ENCODE data around the gene PAK1.
"Not testable (repeated sequence)": the region's sequence is repeated elsewhere in the genome, so short reads cannot be mapped to it uniquely, and the experiment has no call there.

The PAK1 gene

GRCh38 chr11:77303328-77303727 lies 170.6 kb downstream of the PAK1 start:
- no peak for DNase-seq (ENCODE audit: low spot score)

- DNase-seq (ENCODE audit: low spot score): no peak
Measured at GRCh38 chr11:77302752-77303151, 171.1 kb downstream of the PAK1 start.

GRCh38 chr11:77301510-77301909 lies 172.4 kb downstream of the PAK1 start, which contains the start of gene GDPD4:
GDPD4 (minus strand) TSS chr11:77301686; CDS start chr11:77285137, 16,549 bp downstream.
- DNase-seq (ENCODE audit: low spot score): no peak

GRCh38 chr11:77300695-77301094 lies 173.2 kb downstream of the PAK1 start:
- DNase-seq (ENCODE audit: low spot score): no peak

GRCh38 chr11:77300028-77300427 lies 173.9 kb downstream of the PAK1 start:
- not testable (repeated sequence) for DNase-seq (ENCODE audit: low spot score)

- no peak for DNase-seq (ENCODE audit: low spot score)
Measured at GRCh38 chr11:77299528-77299993, 174.3 kb downstream of the PAK1 start.

- no peak for DNase-seq (ENCODE audit: low spot score)
Measured at GRCh38 chr11:77294040-77294439, 179.9 kb downstream of the PAK1 start.

DNA sequence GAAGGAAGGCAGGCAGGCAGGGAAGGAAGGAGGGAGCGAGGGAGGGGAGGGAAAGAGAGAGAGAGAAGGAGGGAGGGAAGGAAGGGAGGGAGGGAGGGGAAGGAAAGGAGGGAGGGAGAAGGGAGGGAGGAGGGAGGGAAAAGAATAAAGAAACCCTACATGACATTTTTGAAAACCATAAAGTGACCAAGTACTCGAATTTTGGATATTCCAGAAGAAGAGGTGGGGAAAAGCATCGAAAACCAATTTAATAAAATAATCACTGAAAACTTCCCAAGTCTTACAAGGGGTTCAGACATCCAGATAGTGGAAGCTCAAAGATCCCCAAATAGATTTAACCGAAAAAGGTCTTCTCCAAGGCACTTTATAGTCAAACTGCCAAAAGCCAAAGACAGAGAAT lies 184.2 kb downstream of the PAK1 start:
- DNase-seq (ENCODE audit: low spot score): no peak

GRCh38 chr11:77287615-77288273 lies 186.2 kb downstream of the PAK1 start:
- no peak for DNase-seq (ENCODE audit: low spot score)

GRCh38 chr11:77287136-77287535 lies 186.8 kb downstream of the PAK1 start:
- no peak for DNase-seq (ENCODE audit: low spot score)

GRCh38 chr11:77284476-77285468 lies 189.1 kb downstream of the PAK1 start:
- DNase-seq (ENCODE audit: low spot score): no peak

DNA sequence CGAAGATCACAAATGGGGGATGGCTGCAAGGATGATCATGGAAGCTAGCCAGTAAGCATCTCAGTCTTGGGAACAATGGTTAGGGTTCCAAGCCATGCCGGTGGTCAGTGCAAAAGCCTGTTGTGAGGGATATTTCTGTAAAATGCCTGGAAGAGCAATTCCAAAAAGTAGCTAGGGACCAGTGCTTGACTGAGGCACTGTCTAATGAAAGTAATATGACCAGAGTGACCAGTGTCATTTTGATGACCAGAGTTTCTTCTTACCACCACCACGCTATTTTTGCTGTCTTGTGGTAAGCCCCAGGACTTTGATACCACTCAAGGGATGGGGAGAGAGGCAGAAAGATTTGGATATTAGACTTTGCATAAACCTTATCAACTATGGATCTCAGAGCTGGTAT lies 190.8 kb downstream of the PAK1 start:
- no peak for DNase-seq (ENCODE audit: low spot score)

DNA sequence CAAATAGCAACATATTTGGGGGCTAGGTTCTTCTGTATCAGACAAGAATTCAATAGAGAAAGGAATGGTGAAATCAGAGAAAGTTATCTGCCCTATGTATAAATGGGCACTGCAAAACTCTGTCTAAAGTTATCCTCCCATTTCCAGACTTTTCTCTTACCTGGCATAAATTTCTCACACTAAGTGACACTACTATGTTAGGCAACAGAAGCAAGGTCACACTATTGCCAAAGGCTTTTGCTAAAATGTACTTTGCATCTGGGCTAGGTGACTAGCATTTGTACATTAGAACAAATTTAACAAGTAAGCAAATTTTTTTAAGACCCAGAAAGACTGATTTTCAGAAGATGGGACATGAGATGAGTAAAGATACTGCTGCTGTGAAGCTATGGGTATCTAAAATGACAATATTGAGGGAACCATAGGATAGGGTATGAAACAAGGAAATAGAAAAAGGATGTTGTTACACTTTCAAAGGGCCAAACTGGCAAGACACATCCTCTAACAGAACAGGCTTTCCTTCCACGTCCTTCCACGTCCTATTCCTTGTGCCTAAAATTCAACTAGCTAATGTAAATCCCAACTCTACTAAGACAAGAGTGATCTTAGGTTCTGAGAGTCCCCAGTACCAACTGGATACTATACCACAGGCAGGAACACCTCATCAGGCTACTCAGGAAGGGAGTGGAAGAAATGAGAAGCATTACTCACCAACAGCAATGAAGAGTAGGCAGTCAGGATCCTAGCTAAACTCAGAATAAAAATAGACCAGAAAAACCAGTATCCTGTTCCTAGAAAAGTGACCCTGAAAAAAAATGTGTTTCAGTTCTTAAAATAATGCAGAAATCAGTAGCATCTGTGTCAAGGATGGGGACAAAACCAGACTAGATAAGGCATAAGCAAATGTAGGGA lies 195.0 kb downstream of the PAK1 start:
- DNase-seq (ENCODE audit: low spot score): no peak

GRCh38 chr11:77276271-77276670 lies 197.6 kb downstream of the PAK1 start:
- no peak for DNase-seq (ENCODE audit: low spot score)

Data from CD4-positive, alpha-beta T cell treated with Interleukin-15 for 4 hours (primary cell).